ENCODE measurements around the gene RSPH1. TPM values are rescaled to one million over a fixed set of nuclear protein-coding genes. Genes with fewer than 3 reads are reported as not detected.

RSPH1 gene
- total RNA-seq, 1 donor from 2014 or later = 5.6 TPM

- DNase-seq (ENCODE audit: low spot score) = peak; percentile 62
Observed at GRCh38 chr21:42532466-42533181, 36.6 kb upstream of the RSPH1 start.

DNA sequence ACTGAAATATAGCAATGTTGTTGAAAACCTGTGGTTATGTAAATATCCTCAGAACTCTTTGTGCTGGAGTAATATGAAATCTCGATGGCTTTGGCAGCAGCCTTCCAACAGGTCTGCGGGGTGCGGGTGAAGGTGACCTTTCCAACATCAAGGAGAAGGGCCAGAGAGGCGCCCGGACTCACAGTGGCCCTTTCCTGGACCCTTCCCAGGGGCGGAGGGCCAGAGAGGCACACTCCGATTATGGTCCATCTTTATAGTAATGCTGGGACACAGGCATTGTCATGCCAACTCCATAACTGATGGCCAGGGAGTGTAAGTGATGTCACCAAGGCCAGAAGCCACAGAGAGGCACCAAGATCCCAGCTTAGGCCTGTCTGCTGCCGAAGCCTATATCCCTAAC is 35.7 kb upstream of the RSPH1 start:
- DNase-seq (ENCODE audit: low spot score) = no peak

- no peak for DNase-seq (ENCODE audit: low spot score)
Observed at GRCh38 chr21:42530167-42530518, 34.1 kb upstream of the RSPH1 start.

DNA sequence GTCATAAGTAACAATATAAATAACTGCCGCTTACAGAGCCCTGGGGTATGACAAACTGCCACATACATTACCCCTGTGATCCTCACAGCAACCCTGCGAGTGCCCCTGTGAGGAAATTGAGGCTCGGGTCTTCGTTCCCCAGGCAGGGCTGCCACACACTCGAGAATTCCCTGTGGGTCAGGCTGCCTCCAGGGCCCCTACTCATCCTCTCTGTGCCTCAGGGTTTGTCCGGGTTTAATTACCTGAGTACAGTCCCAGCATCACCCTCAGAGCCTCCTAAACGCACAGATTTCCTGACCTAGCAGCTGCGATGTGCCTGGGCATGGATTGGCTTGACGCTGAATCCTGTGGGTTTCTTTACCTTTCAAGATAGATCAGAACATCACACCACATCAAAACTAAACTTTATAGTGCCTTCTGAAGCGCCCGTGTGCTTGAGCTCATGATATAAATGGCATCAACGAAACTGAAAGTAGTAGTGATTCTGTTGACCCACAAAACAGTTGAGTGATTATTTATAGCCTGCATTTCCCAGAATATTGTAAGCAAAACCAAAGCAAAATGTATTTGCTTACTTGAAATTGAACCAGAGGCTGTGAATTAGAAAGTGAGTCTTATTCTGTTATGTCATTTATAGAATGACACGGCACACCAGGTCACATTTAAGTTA is 31.6 kb upstream of the RSPH1 start:
- DNase-seq (ENCODE audit: low spot score) = no peak

GRCh38 chr21:42527127-42527488 is 31.1 kb upstream of the RSPH1 start:
- no peak for DNase-seq (ENCODE audit: low spot score)

GRCh38 chr21:42526379-42526727 is 30.3 kb upstream of the RSPH1 start:
- DNase-seq (ENCODE audit: low spot score) = peak; percentile 65

DNA sequence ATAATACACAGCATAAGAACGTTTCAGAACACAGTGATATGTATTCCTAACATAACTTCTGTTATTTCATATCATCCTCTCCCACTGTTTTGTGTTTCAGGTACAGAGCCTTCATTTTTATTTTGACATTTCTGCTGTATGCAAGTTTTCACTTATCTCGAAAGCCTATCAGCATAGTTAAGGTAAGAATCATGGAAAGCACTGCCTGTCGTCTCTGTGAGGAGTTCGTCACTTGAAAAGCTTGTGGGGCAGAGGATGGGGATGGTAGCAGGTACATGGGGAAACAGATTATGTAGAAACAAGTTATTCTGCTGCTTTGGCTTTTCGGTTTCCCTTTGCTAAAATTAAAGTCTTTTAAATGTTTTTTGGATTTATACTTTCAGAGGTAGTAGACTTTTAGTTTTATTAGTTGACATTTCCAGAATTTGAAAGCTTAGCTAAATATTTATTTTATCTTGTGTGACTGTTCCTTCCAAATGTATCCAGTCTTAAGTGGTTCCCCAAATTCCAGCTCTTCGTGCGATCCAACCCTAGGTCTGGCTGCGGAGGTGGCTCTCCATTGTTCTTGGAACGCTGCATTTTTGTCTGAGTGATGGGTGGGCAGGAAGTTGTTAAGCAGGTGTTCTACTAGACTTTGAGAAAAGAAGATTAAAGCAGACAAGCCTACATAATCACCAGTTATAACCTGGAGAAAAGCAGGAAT is 29.8 kb upstream of the RSPH1 start:
- DNase-seq (ENCODE audit: low spot score) = no peak

- no peak for DNase-seq (ENCODE audit: low spot score)
Observed at GRCh38 chr21:42525029-42525581, 29.1 kb upstream of the RSPH1 start.

DNA sequence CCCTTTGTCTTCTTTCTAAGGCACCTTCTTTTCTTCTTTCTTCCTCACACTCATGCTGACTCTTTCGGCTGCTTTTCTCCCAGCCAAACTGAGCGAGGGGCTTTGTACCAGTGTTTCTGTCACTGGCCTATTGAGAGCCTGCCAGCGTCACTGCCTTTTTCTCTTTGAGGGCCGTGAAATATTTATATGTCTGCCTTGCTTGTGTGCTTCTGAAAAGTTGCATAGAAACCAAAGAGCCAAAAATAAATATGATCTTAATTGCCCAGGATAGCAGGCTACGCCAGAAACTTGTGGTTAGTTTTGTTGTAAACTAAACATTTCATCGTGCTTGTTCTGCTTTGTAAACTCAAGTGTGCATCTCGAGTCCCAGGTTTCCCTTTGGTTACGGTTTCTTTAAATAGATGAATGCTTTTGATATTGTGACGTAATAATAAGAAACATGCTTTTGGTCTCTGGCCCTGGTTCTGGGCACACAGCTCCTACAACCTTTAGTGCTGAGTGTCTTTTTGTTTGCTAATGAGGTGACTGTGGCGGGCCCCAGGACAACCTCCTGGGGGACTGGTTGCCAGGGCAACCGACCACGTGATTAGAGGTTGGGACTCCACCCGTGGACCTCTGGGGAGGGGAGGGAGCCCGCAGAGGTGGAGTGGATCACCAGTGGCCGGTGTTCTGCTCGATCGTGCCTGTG is 28.5 kb upstream of the RSPH1 start:
- peak; percentile 66 for DNase-seq (ENCODE audit: low spot score)

DNA sequence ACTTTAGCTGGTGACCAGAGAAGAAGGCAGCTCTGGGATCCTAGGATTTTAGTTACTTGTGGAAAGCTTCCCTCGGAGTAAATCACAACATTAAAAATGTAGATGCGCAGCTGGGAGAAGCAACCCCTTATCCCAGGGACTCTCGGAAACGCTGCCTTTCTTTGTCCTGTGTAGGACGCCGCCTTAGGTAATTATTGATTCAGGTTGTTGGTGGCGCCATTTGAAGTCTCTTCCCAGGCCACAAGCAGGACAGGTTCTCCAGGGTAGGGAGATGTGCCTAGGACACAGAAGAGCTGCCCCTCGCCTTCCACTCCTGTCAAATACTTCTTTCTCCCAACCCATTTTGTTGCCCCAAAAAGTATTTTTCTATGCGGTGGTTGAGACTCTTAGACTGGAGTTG is 27.9 kb upstream of the RSPH1 start:
- DNase-seq (ENCODE audit: low spot score) = no peak

GRCh38 chr21:42523211-42523610 is 27.2 kb upstream of the RSPH1 start:
- no peak for DNase-seq (ENCODE audit: low spot score)

- DNase-seq (ENCODE audit: low spot score) = no peak
Observed at GRCh38 chr21:42522771-42523170, 26.7 kb upstream of the RSPH1 start.

DNA sequence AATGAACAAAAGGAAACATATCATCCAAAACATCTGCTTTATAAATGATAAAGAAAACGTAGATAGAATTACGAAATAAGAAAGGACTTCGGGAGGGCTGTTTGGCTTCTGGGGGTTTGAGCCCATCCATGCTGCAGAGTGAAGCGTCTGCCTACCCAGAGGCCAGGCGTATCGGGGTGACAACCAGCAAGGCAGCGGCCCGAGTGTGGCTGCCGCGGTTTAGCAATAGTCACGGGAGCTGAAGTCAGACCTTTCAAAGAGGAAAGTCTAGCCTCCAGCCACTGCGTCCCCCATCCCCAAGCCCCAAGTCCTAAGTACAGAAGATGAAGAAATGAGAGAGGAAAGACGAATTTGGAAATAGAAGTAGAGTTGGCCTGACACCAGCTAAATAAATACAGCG is 26.2 kb upstream of the RSPH1 start:
- DNase-seq (ENCODE audit: low spot score) = no peak

- no peak for DNase-seq (ENCODE audit: low spot score)
Observed at GRCh38 chr21:42521805-42522204, 25.8 kb upstream of the RSPH1 start.

DNA sequence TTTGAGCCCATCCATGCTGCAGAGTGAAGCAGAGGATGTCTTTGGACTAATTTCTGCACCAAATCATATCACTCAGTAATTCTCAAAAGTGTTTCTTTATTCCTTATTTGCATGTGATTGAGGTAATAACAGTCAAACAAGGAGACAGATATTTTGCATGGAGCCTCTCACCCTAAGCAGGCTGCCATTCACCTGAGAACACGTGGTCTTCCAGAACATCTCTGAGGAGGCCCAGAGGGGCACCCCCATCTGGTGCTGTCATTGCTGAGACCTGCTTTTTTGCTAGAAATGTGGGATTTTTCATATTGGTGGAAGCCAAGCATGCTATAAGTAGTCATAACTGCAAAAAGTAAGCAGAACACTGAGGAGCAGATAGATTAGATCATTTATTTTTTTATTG is 25.4 kb upstream of the RSPH1 start:
- no peak for DNase-seq (ENCODE audit: low spot score)

- no peak for DNase-seq (ENCODE audit: low spot score)
Observed at GRCh38 chr21:42520628-42521253, 24.7 kb upstream of the RSPH1 start.

GRCh38 chr21:42518626-42519025 is 22.6 kb upstream of the RSPH1 start:
- no peak for DNase-seq (ENCODE audit: low spot score)

GRCh38 chr21:42518215-42518614 is 22.2 kb upstream of the RSPH1 start:
- no peak for DNase-seq (ENCODE audit: low spot score)

GRCh38 chr21:42515708-42516502 is 19.9 kb upstream of the RSPH1 start:
- peak; percentile 68 for DNase-seq (ENCODE audit: low spot score)

DNA sequence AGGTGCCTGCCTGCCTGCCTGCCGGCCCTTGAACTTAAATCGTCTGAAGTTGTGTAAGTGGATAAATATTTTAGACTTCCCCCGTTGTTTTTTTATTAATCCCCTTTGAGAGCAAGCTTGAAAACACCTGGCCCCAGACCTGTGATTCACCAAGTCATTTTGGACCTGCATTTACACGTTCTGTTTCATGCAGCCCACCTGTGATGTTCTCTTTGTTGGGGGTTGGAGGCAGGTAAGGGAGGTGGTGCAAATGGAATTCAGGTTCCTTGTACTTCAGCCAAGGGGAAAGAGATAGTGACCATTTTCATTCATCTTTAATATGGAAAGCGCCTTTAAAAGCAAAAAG is 18.8 kb upstream of the RSPH1 start:
- no peak for DNase-seq (ENCODE audit: low spot score)

All from mucosa of gallbladder (tissue), 1 donor.